NCI-H748 (cell line): ENCODE measurements around the gene NFATC1.

Experiments used
- DNase-seq: peaks from one replicate; lab custom pipeline; 2025; ENCODE audit not compliant: unreplicated experiment; lab: John Stamatoyannopoulos, UW

The NFATC1 gene

DNA sequence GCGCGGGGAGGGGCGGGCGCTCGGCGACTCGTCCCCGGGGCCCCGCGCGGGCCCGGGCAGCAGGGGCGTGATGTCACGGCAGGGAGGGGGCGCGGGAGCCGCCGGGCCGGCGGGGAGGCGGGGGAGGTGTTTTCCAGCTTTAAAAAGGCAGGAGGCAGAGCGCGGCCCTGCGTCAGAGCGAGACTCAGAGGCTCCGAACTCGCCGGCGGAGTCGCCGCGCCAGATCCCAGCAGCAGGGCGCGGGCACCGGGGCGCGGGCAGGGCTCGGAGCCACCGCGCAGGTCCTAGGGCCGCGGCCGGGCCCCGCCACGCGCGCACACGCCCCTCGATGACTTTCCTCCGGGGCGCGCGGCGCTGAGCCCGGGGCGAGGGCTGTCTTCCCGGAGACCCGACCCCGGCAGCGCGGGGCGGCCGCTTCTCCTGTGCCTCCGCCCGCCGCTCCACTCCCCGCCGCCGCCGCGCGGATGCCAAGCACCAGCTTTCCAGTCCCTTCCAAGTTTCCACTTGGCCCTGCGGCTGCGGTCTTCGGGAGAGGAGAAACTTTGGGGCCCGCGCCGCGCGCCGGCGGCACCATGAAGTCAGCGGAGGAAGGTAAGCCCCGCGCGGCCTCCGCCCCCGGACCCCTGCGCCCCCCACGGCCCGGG is at the start of gene NFATC1:
TSS of gene NFATC1 (plus strand) at position 170 of the 644 bp plus-strand sequence. CDS start at position 465, 295 bp downstream.
- DNase-seq, result peak; percentile 88

DNA sequence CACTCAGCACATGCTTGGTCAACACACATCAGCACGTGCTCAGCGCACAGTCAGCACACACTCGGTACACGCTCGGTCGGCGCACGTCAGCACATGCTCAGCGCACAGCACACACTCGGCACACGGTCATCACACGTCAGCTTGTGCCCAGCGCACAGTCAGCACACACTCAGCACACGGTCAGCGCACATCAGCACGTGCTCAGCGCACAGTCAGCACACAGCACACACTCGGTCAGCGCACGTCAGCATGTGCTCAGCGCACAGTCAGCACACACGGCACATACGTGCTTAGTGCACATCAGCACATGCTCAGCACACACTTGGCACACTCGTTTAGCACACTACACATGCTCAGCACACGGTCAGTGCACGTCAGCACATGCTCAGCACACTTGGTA is 49.7 kb upstream of the NFATC1 start:
- DNase-seq, result no peak

DNA sequence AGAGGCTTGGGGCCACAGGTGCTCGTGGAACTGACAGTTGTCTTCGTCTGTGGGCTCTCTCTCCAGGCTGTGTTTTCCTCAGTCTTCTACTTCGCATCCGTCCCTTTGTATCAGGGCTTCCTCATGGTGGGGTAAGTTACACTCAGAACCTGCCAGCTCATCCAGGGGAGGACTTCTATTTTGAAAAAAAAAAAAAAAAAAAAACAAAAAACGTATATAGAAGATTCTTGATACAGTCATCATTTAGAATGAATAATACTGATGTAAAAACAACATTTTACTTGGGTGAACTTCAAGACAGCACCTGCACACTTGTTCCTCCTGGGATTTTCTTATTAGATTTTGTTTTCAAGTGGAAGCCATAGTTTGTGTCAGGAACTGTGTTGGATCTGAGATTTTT is 47.7 kb upstream of the NFATC1 start:
- DNase-seq, result no peak

DNA sequence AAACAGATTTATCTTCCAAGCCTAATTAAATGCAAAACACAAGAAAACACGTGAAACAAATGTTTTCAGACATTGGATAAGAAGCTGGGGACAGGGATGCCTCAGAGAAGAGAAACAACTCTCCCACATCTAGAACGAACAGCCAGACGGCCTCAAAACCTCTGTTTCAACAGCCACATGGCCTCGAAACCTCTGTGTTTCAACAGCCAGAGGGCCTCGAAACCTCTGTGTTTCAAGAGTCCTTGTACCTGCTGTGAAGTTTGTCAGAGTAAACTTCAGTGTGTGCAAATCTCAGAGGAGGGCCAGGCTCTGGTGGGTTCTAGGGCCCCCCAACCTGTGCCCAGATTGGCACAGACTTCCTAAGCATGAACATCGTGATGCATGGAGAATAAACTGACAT is 43.3 kb upstream of the NFATC1 start:
- DNase-seq, result no peak

DNA sequence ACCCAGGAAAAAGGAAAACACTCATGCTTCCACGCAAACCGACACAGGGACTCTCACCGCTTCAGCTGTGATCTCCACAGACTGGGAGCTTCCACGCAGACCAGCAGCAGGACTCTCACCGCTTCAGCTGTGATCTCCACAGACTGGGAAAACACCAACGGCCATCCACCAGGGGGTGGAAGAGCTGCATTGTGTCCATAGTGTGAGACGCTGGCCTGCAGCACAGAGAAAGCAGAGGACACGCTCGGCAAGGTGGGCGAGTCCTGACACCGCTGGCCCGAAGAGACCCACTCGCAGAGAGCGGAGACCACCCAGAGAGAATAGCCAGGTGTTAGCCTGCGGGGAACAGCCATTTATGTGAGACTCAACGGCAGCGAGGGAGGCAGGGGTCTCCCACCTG is 42.5 kb upstream of the NFATC1 start:
- DNase-seq, result peak; percentile 26

DNA sequence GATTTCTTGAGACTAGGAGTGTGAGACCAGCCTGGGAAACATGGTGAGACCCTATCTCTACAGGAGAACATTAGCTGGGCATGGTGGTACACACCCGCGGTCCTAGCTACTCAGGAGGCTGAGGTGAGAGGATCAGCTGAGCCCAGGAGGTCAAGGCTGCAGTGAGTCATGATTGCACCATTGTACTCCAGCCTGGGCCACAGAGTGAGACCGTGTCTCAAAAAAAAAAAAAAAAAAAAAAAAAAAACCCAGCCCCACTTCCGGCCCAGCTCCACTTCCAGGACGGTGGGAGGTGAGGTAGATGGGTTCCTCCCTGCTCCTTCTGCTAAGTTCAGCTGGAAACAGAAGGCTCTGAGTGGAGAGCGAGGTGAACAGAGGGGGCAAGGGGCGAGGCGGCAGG is 41.4 kb upstream of the NFATC1 start:
- no peak for DNase-seq

DNA sequence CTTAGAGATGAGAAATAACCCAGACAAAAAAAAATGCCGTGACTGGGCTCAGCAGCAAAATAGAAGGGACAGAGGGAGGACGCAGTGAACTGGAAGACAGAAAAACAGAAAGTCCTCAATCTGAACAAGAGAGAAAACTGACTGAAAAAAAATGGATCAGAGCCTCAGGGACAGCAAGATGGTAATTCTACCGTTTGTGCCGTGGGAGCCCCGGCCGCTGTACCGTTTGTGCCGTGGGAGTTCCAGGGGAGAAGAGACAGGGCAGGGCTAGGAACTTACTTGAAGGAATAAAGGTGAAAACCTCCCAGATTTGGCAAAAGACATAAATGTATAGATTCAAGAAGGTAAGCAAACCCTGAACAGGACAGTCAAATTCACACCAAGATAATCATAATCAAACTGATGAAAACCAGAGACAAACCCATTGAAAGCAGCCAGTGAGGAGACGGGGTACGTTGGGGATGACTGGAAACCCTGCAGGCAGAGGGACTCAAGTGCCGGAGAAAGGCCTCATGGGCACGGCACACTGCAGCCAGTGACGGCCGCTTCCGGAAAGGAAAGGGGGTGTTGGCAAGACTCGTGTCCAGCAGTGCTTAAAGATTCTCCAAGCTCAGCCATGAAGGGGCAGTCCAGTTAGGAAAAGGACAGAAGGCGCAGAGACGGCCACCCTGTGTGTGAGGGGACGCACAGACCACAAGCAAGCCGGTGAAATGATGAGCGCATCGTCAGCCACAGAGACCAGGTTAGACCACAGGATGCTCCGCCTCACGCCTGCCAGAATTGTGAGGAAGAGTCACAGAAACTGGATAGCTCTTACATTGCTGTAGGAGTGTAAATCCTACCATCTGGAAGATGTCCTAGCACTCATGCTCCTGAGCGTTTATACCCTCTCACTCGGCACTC is 40.0 kb upstream of the NFATC1 start:
- DNase-seq, result no peak

DNA sequence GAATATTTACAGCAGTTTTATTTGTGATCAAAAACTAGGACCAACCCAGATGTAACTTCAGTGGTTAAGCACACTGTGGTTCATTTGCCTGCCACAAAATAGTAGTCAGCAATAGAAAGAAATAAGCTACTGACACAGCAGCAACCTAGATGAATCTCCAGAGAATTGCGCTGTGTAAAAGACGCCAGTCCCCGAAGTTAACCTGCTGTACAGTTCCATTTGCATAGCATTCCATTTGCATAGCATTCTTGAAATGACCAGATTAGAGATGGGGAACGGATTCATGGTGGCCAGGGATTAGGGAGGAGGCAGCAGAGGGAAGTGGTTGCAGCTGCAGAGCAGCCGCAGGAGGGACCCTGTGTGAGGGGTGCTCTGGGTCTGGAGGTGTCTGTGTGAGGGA is 39.3 kb upstream of the NFATC1 start:
- no peak for DNase-seq

DNA sequence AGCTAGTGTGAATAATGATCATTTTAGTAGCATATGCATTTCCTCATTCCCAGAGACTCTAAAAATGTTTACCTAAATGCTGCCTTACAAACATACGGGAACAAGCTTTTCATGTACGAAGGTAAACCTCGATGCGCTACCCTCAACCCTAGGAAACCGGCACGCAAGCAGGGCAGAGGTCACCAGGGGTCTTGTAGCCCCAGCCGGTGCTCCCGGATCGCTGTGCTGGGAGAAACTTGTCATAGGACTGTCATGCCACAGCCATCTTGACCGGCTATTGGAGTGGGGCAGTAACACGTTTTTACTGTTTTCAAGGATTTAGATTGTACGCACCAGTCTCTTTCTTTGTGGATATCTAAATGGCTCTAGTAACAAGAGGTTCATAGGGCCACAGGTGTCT is 34.8 kb upstream of the NFATC1 start:
- DNase-seq, result no peak

DNA sequence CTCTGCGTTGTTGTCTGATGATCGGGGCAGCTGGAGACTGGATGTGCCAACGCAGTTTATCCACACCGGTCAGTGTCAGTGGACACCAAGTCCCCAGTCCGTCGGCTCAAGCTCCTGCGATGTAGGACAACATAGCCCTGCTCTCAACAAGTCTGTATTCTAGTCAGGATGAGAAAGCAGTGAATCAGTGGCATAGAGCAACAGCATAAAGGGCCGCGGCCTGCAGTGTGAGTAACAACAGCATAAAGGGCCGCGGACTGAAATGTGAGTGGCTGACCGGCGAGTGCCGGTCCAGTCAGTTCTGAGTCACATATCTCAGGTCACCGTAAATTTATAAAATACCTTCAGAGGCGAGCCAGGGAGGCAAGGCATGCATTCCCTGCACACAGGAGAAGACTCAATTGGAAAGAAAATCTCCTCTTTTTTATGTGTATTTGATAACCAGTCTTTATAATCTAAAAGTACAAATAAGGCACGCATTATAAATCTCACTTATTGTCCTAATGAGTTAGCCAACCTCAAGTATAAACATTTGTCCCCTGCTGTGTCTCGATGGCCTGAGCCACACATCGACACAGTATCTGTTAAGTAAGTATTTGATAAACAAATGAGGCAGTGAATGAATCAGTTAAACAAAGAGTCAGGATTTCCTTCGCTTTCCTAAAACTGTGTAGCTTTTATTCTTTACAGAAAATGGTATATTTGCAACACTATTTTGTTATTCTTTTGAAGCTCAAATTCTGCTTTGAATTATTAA is 33.8 kb upstream of the NFATC1 start:
- DNase-seq, result no peak

DNA sequence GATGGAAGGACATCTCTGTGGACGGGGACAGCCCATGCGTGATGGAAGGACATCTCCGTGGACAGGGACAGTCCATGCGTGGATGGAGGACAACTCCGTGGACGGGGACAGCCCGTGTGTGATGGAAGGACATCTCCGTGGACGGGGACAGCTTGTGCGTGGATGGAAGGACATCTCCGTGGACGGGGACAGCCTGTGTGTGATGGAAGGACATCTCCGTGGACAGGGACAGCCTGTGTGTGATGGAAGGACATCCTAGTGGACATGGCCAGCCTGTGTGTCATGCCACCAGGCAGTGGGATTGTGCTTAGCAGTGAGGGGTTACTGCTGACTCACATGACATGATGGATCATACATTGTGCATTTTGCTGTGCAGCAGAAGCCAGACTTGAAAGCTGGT is 30.0 kb upstream of the NFATC1 start:
- DNase-seq, result no peak

DNA sequence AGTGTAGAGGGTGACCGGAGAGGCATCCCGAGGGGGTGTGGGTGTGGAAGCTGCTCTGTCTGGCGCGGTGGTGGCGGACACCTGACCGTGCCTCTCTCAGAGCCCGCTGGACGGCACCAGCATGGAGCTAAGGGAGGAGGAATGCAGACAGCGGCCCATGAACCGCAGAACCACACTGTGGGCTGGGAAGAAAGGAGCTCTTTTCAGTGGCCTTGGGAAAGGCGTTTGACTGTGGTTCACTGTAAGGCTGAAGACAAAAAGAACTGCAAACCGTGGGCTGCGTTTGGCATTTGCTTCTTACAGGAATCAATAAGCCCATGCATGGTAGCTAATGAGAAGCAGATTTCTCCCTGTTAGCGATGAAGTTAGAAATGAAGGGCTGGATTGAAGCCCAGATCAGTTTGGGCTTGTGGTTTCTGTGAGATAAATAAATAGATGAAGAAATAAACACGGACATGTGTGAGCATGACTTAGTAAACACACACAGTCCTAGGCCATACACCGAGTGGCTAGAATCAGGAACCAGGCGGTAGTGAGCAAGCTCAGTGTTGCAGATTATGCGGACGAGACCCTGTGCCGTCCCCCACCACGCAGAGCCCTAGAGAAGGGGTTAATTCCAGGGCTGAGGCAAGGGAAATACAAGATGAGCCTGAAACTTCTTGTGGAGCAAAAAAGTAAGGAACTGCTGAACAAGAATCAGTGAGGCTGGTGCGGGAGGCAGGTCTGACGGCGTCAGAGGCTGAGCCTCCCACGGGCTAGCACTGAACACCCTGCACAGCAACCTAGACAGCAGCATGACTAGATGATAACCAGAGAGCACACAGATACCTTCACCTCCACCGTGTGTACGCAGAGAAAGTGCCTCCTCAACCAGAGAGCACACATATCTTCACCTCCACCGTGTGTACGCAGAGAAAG is 29.3 kb upstream of the NFATC1 start:
- DNase-seq, result no peak

DNA sequence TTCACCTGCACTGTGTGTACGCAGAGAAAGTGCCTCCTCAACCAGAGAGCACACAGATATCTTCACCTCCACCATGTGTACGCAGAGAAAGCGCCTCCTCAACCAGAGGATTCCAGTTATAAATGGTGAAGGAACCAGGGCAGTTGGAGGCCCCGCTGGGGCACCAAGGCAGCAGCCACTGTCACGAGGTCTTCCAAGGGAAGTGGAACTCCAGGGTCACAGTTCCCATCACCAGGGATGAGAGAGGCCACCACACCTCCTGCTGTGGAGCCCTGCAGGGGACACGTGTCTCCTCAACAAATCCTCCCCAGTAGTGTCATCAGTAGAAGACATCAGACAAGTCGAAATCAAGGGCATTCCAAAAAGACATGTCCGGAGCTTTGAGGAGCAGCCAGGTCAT is 28.2 kb upstream of the NFATC1 start:
- no peak for DNase-seq

DNA sequence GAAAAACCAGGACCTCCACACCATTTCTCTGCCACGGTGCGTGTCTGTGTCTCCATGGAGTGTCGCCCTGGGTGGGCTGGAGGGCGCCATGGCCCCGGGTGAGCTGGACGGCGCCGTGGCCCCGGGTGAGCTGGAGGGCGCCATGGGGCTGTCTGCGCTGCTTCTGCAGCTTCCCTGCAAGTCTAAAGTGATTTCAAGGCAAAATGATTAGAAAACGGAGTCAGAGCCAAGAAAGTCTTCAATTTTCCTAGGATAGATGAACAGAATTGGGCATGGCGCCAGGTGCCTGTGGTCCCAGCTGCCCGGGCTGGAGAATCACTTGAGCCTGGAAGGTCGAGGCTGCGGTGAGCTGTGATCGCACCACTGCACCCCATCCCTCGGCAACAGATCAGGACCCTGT is 27.7 kb upstream of the NFATC1 start:
- no peak for DNase-seq

DNA sequence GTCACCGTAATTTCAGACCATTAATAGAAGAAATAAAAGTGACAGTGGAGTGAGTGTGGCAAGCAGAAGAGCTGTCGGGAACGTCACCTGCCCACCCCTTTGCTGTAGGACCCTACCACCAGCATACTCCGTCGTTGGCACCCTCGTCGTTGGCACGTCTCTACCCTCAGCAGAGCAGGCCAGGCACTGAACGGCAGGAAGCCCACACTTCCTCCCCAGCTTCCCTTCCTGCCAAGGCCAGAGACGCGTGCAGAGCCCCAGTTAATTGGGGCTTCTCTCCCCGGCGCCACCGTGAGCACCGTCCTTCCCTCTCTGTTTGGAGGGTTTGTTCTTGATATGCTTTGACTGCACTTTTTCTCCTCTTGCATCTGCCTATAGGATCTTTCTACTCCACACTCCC is 27.0 kb upstream of the NFATC1 start:
- DNase-seq, result no peak

DNA sequence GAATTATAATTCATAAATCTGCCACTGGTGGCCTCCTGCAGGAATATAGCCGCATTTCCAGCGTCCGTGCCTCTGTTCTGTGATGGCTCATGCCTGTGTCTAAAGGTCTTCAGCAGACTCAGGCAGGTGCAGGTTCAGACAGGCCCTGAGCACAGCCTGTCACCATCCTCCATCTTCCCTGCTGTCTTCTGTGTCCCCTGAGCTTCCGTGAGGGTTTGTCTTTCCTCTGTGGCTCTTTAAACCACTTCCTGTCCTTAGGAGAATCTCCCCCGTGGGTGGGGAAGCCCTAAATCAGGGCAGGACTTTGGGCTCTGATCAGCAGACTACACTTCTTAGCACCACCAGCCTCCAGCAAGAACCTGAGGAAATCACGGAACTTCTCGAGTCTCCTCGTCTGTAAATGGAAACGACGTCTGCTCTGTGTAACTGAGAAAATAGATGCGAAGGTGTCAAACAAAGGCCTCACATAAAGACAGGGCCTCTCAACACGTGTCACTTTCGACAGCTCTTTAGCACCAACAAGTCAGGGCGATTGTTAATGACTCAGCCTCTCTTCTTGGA is 24.1 kb upstream of the NFATC1 start:
- no peak for DNase-seq

DNA sequence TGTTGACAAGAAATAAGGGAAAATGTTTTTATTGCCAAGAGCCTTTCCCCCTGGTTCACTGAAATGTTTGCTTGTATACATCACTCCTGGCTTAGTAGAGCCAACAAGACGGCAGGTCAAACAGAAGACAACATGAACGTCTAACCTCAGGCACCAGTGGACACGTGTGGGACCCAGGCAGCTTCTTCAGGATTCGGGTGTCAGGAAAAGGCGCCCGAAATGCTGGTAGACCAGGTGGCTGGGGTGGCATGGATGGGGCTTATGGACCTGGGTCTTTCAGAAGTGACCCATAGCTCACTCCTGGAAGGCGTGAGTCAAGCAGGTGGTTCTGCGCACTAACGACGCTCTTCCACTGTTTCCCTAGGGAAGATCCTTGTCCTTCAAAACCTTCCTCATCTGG is 23.3 kb upstream of the NFATC1 start:
- DNase-seq, result no peak

DNA sequence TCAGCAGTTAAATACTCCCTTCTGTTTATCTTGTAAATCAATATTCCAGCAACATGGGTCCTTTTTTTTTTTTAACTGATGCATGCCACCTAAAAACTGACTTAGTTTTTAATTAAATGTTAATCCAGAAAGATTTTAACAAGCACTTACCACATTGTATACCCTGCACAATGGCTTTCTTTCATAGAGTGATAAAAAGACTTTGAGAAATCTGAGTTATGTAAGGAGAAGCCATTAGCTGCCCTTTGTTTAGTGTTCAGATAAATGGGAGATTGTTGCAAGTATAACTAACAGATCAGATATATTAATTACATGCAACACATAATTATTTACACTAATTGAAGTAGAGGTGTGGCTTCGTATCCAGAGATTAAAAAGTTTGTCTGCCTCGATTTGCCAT is 22.7 kb upstream of the NFATC1 start:
- DNase-seq, result no peak

DNA sequence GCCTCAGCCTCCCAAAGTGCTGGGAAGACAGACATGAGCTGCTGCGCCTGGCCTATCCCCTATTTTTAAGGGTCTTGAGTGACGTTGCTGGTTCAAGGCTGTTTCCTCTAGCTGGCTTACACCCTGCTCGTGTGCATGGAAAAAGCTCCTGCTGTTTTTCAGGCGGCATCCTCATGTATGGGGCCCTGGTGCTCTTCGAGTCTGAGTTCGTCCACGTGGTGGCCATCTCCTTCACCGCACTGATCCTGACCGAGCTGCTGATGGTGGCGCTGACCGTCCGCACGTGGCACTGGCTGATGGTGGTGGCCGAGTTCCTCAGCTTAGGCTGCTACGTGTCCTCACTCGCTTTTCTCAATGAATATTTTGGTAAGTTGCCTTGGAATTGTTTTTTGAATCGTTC is 22.0 kb upstream of the NFATC1 start:
- DNase-seq, result no peak

DNA sequence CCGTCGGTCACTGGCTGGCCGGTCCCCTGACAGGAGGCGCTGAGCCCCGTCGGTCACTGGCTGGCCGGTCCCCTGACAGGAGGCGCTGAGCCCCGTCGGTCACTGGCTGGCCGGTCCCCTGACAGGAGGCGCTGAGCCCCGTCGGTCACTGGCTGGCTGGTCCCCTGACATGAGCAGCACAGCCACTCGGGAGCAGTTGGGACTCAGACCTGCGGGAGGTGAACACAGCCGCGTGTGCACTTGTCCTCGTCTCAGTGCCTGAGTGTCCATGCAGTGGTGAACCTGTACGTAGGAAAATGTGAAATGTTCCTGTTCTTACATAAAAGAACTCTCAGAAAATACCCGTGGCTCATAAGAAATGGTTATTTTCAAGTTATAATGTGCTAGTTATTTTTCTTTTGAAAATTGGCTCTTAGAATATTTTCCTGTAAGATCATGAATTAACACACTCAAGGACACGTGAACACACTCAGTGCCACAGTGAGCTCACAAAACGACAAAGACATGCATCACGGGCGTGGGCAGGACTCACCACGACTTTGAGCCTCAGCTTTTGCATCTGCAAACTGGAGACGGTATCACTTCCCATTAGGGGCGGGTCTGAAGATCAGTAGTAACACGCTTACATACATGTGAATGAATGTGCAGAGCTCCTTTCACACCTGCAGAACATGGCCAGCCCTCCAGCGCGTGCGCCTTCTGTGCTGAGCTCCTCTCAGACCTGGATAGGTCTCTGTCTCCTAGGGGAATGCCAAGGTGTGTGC is 21.1 kb upstream of the NFATC1 start:
- DNase-seq, result no peak
